AG04450 (cell line): ENCODE measurements around the gene MUC13. TPM values are rescaled to one million over a fixed set of nuclear protein-coding genes. Genes with fewer than 3 reads are reported as not detected.

ENCODE experiments used
- CTCF ChIA-PET: fragments of 300-600, 350-600 bp; formaldehyde crosslinking; extraction: SDS; loops from one replicate; lab custom pipeline; 2022; ENCODE audit warnings: antibody characterized with exemption, inconsistent platforms; lab: Charles Lee
- POLR2A ChIA-PET: fragments of 350-600 bp; formaldehyde crosslinking; extraction: SDS; loops from one replicate; lab custom pipeline; 2021; ENCODE audit warnings: antibody characterized with exemption, inconsistent platforms; lab: Yijun Ruan, JAX
- DNase-seq: peaks from one replicate; pipeline ENCODE4 v3.0.0-alpha.2; 2011; ENCODE audit warnings: low read depth, low spot score
- H3K27ac ChIP-seq: one replicate; pipeline ENCODE4 v1.5.1; 2012; ENCODE audit warnings: low read depth, low read length, control low read depth
- H3K27me3 ChIP-seq: one replicate; pipeline ENCODE4 v1.6.0; 2012; ENCODE audit warnings: low read length; ENCODE audit not compliant: control insufficient read depth, insufficient read depth
- H3K4me3 ChIP-seq: 2 replicates; pipeline ENCODE4 v1.5.1; 2011; ENCODE audit warnings: mild to moderate bottlenecking, low read depth, low read length, control low read depth
- H3K9me3 ChIP-seq: 2 replicates; pipeline ENCODE4 v1.5.1; 2012; ENCODE audit warnings: low read length; ENCODE audit not compliant: control insufficient read depth, insufficient read depth
- polyA plus RNA-seq: library from polyadenylated mRNA; depleted of rRNA; stranded (reverse); fragments of >200 nt; gene quantifications from 2 replicates; pipeline ENCODE4 v1.2.3, GENCODE V29; 2011
- TF ChIP-seq, protein P1 (sequence below): IDR thresholded peaks from 2 replicates; pipeline ENCODE4 v1.5.1; 2011; ENCODE audit warnings: low read depth, low read length, control low read depth, inconsistent platforms

The MUC13 gene
- polyA plus RNA-seq, 1 experiment, result not detected

- Histone ChIP-seq H3K9me3 (no peaks in the 10 kb centered on the region), H3K27ac (no peak overlapping the region), H3K27me3 (peaks cover 19% of the 10 kb centered on the region), H3K4me3 (no peak overlapping the region)
- POLR2A ChIA-PET, result no interaction called here
- TF ChIP-seq, protein P1, sequence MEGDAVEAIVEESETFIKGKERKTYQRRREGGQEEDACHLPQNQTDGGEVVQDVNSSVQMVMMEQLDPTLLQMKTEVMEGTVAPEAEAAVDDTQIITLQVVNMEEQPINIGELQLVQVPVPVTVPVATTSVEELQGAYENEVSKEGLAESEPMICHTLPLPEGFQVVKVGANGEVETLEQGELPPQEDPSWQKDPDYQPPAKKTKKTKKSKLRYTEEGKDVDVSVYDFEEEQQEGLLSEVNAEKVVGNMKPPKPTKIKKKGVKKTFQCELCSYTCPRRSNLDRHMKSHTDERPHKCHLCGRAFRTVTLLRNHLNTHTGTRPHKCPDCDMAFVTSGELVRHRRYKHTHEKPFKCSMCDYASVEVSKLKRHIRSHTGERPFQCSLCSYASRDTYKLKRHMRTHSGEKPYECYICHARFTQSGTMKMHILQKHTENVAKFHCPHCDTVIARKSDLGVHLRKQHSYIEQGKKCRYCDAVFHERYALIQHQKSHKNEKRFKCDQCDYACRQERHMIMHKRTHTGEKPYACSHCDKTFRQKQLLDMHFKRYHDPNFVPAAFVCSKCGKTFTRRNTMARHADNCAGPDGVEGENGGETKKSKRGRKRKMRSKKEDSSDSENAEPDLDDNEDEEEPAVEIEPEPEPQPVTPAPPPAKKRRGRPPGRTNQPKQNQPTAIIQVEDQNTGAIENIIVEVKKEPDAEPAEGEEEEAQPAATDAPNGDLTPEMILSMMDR, result no peak
- CTCF ChIA-PET, result no interaction called here
- no peak for DNase-seq
Measured at GRCh38 chr3:124915254-124915653, 19.3 kb downstream of the MUC13 start.

DNA sequence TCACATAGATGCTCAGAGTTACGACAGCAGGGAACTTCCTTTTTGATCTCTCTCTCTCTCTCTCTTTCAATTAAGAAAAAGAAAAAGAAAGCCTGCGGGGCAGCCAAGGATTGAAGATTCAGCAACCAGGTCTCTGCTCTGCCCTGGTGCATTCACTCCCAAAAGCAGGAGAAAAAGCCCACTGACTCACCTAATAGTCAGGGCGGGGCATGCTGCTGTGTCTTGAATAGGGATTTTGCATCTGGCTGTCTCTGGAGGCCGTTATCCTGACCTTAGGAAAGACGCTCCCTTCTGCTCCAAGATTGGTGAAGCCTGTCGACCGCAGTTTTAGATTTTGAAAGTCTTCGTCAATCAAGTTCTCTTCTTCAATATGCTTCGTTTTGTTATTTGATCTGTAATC is 26.6 kb downstream of the MUC13 start:
- no peak overlapping the region for H3K4me3 ChIP-seq
- H3K9me3 ChIP-seq, result no peaks in the 10 kb centered on the region
- DNase-seq, result no peak
- ChIA-PET CTCF (no interaction called here), POLR2A (no interaction called here)
- TF ChIP-seq, protein P1, result no peak
- H3K27me3 ChIP-seq, result peaks cover 26% of the 10 kb centered on the region
- H3K27ac ChIP-seq, result no peak overlapping the region

DNA sequence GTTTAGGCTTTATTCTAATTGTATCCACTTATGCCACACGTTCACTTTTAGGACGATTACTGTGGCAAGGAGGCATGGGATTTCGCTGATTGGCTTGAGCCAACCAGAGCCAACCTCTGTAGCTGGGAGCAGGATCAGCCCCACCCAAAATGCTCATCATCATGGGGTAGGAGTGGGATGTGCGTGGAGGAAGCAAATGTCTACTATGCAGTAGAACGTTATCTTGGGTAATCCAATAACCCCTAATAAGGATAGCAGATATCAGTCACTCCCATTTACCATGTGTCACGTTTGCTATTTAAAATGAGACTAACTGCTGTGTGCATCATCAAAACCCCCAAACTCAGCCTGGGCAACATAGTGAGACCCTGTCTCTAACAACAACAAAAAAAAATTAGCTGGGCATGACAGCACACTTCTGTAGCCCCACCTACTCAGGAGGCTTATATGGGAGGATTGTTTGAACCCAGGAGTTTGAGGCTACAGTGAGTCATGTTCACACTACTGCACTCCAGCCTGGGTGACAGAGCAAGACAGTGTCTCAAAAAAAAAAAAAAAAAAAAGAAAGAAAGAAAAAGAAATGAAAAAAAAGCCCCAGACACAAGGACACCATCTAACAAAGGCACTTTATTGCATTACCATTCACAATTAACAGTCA is 29.6 kb downstream of the MUC13 start:
- DNase-seq, result no peak
- Histone ChIP-seq H3K4me3 (no peak overlapping the region), H3K9me3 (no peaks in the 10 kb centered on the region), H3K27ac (no peak overlapping the region), H3K27me3 (peaks cover 17% of the 10 kb centered on the region)
- TF ChIP-seq, protein P1, result no peak
- ChIA-PET CTCF (interaction anchor here (1.2 to 5.2 kb wide), 4 partner anchors 119 to 216 kb away, joined by 3 to 177 read pairs (median 61); no protein-coding TSS in a partner anchor), POLR2A (no interaction called here)

DNA sequence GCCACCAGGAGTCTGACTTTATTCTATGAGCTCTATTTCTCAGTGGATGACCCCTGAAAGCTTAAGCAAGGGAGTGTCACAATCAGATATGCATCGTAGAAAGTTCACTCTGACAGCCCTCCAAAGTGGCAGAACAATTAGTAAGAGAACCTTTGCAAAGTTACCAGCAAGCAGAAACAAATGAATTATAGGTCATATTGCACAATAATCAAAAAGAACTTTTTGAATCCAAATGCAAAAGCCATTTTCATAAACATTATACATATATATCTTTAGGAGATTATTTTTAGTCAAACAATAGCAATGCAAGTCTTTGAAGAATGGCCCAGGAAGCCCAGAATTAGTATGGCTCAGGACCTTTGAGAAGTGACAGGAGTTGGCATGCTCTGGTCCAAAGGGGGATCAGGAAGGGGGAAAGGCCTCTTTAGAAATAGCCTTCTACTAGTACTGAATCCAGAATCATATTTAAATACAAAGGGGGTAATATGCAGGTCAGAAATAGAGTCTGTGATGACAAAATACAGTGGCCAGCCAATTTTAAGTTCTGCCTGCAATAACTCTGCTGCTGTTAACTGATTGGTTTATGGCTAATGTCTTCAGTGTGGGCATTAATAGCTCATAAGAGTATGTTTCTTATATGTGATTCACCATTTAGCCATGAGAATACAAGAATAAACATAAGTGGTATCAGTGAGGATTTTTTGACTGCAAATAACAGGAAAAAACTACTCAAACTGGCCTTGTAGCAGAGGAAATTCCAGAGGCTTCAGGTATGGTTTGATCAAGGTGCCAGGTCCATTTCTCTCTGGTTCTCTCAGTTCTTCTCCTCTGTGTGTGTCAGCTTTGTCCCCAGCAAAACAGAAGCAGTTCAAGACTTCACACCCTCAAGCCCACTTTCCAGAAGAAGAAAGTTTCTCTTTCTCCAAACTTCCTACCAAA is 30.4 kb downstream of the MUC13 start:
- DNase-seq, result no peak
- CTCF ChIA-PET, result interaction anchor here (1.0 to 5.2 kb wide), 3 partner anchors 118 to 216 kb away, joined by 4 to 177 read pairs (median 97); no protein-coding TSS in a partner anchor
- H3K9me3 ChIP-seq, result no peaks in the 10 kb centered on the region
- H3K27me3 ChIP-seq, result peaks cover 17% of the 10 kb centered on the region
- H3K27ac ChIP-seq, result no peak overlapping the region
- TF ChIP-seq, protein P1, result no peak
- no peak overlapping the region for H3K4me3 ChIP-seq
- POLR2A ChIA-PET, result no interaction called here
